Karpas-422 (cell line): ENCODE data around the gene LMO4. TPM values are rescaled to one million over a fixed set of nuclear protein-coding genes. Genes with fewer than 3 reads are reported as not detected.

Experiments used
- DNase-seq: peaks from one replicate; pipeline ENCODE4 v3.0.0-alpha.2; 2015
- H2AFZ ChIP-seq: fragments of 200-600 bp; sonication (generic); 2 replicates; pipeline ENCODE4 v1.6.1; 2014; ENCODE audit warnings: antibody characterized with exemption, low read length, mixed read lengths
- H3K27ac ChIP-seq: fragments of 200-600 bp; sonication (generic); 2 replicates; pipeline ENCODE4 v1.5.1; 2014; ENCODE audit warnings: mild to moderate bottlenecking, low read length, moderate library complexity
- H3K27me3 ChIP-seq: fragments of 200-600 bp; sonication (generic); 2 replicates; pipeline ENCODE4 v1.6.1; 2014; ENCODE audit warnings: low read length, mixed read lengths
- H3K36me3 ChIP-seq: fragments of 200-600 bp; sonication (generic); 2 replicates; pipeline ENCODE4 v1.6.1; 2014; ENCODE audit warnings: low read length, mixed read lengths; ENCODE audit not compliant: insufficient read depth
- H3K4me1 ChIP-seq: fragments of 200-600 bp; sonication (generic); 2 replicates; pipeline ENCODE4 v1.6.1; 2014; ENCODE audit warnings: mild to moderate bottlenecking, low read length, mixed read lengths
- H3K4me2 ChIP-seq: fragments of 200-600 bp; sonication (generic); 2 replicates; pipeline ENCODE4 v1.6.1; 2014; ENCODE audit warnings: low read length, low read depth, mild to moderate bottlenecking; ENCODE audit not compliant: poor library complexity, severe bottlenecking
- H3K4me3 ChIP-seq: fragments of 200-600 bp; sonication (generic); 2 replicates; pipeline ENCODE4 v1.5.1; 2014; ENCODE audit warnings: mild to moderate bottlenecking, antibody characterized with exemption, low read length, mixed read lengths
- H3K79me2 ChIP-seq: fragments of 200-600 bp; sonication (generic); 2 replicates; pipeline ENCODE4 v1.6.1; 2014; ENCODE audit warnings: mild to moderate bottlenecking, low read length, mixed read lengths
- H3K9ac ChIP-seq: fragments of 200-600 bp; sonication (generic); 2 replicates; pipeline ENCODE4 v1.6.0; 2014; ENCODE audit warnings: low read length
- H3K9me2 ChIP-seq: fragments of 200-600 bp; sonication (generic), shearing (Covaris generic); replicated peaks from 2 replicates; pipeline ENCODE4 v1.6.0; 2014; ENCODE audit warnings: mild to moderate bottlenecking, low read length, moderate library complexity; ENCODE audit not compliant: insufficient read depth
- H3K9me3 ChIP-seq: fragments of 300-700, 200-600 bp; sonication (generic); 2 replicates; pipeline ENCODE4 v1.6.1; 2014; ENCODE audit warnings: low read length, mixed read lengths
- H4K20me1 ChIP-seq: fragments of 200-600 bp; sonication (generic); 2 replicates; pipeline ENCODE4 v1.6.1; 2014; ENCODE audit warnings: mild to moderate bottlenecking, antibody characterized with exemption, low read length, low read depth; ENCODE audit not compliant: insufficient read depth
- total RNA-seq: library from RNA; depleted of rRNA; stranded (reverse); fragments of >200 nt; shearing (Covaris generic); gene quantifications from 2 replicates; pipeline ENCODE4 v1.2.3, GENCODE V29; 2014; ENCODE audit warnings: low replicate concordance

The LMO4 gene
- total RNA-seq, 1 experiment from 2014 or later: 45.8 TPM

DNA sequence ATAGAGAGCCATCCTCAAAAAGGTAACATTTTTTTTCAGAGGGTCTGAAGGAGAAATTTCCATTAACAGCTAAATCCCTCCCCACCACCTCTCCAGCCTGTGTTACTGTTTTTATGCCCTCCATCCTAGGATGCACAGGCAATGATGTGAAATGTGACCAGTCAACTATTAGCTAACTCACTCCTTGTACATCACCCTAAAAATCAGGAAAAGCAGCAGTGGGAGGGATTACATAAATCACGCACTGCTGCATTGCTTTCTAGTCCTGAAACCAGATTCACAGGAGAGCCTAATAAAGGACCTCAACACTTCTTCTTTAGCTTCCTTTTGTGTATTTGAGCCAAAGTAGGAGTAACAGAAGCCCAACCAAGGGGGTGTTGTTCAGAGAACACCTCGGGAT lies 66.3 kb downstream of the LMO4 start:
- H4K20me1 ChIP-seq: no peaks in the 10 kb centered on the region
- no peak overlapping the region for H3K4me2 ChIP-seq
- H3K9ac ChIP-seq: no peak overlapping the region; the same call in 1 of the 2 replicates
- no peak overlapping the region for H3K4me3 ChIP-seq
- no peaks in the 10 kb centered on the region; the same call in 1 of the 2 replicates for H3K27me3 ChIP-seq
- no peaks in the 10 kb centered on the region for H3K79me2 ChIP-seq
- peaks cover 29% of the 10 kb centered on the region for H3K4me1 ChIP-seq
- H2AFZ ChIP-seq: no peak overlapping the region
- H3K36me3 ChIP-seq: no peaks in the 10 kb centered on the region
- H3K27ac ChIP-seq: no peak overlapping the region
- H3K9me2 ChIP-seq: no peaks in the 10 kb centered on the region
- no peaks in the 10 kb centered on the region for H3K9me3 ChIP-seq
- DNase-seq: no peak
